ENCODE data around the gene CEMIP.
A peak's percentile ranks its signal among the peaks of the same experiment; 100 is the strongest.

The CEMIP gene, protein sequence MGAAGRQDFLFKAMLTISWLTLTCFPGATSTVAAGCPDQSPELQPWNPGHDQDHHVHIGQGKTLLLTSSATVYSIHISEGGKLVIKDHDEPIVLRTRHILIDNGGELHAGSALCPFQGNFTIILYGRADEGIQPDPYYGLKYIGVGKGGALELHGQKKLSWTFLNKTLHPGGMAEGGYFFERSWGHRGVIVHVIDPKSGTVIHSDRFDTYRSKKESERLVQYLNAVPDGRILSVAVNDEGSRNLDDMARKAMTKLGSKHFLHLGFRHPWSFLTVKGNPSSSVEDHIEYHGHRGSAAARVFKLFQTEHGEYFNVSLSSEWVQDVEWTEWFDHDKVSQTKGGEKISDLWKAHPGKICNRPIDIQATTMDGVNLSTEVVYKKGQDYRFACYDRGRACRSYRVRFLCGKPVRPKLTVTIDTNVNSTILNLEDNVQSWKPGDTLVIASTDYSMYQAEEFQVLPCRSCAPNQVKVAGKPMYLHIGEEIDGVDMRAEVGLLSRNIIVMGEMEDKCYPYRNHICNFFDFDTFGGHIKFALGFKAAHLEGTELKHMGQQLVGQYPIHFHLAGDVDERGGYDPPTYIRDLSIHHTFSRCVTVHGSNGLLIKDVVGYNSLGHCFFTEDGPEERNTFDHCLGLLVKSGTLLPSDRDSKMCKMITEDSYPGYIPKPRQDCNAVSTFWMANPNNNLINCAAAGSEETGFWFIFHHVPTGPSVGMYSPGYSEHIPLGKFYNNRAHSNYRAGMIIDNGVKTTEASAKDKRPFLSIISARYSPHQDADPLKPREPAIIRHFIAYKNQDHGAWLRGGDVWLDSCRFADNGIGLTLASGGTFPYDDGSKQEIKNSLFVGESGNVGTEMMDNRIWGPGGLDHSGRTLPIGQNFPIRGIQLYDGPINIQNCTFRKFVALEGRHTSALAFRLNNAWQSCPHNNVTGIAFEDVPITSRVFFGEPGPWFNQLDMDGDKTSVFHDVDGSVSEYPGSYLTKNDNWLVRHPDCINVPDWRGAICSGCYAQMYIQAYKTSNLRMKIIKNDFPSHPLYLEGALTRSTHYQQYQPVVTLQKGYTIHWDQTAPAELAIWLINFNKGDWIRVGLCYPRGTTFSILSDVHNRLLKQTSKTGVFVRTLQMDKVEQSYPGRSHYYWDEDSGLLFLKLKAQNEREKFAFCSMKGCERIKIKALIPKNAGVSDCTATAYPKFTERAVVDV (N-terminal part only)

DNA sequence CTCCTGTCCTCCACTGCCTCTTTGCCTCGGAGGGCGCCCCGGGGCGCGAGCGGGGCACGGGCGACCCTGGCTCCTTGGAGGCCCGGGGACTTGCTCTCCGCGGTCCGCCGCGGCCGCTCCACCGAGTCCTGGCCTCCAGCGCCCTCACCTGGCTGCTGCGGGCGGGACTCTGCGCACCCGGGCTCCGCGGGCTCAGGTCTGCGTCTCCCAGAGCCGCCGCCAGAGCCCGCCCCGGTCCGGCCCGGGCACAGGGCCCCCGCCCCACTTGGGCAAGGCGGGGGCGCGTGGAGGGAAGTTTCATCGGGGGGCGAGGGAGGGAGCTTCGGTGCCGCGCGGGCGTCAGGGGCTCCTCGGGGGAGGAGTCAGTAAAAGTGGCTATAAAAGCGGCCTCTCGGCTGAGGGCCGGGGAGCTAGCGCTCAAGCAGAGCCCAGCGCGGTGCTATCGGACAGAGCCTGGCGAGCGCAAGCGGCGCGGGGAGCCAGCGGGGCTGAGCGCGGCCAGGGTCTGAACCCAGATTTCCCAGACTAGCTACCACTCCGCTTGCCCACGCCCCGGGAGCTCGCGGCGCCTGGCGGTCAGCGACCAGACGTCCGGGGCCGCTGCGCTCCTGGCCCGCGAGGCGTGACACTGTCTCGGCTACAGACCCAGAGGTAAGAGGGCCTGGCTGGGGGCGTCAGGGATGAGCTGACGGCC, at the start of gene CEMIP:
Gene CEMIP (plus strand): TSS at position 407 of the 694 bp plus-strand sequence. CDS start 94,510 bp downstream, outside the sequence.
- DNase-seq = peak; percentile 59

GRCh38 chr15:80730387-80730786, 48.8 kb upstream of the CEMIP start:
- no peak for DNase-seq

DNA sequence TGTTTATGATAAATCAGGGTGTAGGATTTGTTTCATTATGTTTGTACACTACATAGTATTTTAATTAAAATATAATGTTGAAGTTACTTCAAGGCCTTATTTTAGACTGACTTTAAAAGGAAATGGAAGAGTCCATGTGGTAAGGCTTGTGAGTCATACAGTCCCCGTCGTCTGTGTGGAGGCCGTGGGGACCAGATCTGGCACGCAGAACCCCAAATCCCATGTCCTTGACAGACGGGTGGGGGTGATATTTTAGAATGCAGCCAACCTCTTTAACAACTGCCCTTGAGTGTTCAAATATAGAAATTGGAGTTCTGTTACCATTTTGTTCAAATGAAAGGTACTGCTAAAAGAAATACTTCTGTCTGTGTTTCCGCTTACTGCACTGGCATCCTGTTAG, 48.2 kb upstream of the CEMIP start:
- DNase-seq = no peak

- DNase-seq = no peak
Measured at GRCh38 chr15:80732167-80732566, 47.0 kb upstream of the CEMIP start.

DNA sequence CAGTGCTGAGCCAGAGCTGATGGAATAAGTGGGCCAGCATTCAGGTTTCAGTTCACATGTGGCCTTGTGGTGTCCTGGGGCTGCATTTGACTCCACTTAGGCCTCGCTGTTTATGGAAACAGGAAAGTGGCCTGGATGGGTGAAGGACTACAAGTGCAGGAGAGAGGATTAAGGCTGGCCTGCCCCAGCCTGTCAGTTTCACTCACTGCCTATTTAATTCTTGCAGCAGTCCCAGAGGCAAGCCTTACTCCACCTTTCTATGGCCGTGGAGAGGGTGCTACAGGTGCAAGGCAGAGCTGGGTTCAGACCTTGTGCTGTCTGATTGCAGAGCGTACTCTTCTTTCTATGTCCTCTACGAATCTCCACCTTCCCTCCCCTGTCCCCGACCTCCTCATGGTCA, 46.4 kb upstream of the CEMIP start:
- no peak for DNase-seq

GRCh38 chr15:80733460-80733859, 45.7 kb upstream of the CEMIP start:
- no peak for DNase-seq

DNA sequence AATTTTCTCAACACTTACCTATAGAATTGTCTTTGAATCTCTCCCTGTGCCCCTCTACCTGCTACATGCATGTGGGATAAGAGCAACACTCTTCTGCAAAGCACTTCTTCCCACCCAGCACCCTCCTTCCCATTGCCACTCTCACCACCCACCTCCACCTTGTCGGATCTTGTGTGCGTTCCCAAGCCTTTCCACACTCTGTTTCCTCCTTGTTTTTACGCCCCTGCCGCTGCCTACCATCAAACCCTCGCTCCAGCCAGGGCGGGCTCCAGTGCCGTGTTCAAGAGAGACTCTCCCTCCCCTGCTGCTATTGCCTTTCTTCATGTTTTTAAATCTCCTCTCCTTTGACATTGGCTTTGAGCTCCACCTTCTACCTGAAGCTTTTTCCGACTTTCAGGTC, 43.8 kb upstream of the CEMIP start:
- DNase-seq = no peak

GRCh38 chr15:80736560-80736959, 42.6 kb upstream of the CEMIP start:
- no peak for DNase-seq

DNA sequence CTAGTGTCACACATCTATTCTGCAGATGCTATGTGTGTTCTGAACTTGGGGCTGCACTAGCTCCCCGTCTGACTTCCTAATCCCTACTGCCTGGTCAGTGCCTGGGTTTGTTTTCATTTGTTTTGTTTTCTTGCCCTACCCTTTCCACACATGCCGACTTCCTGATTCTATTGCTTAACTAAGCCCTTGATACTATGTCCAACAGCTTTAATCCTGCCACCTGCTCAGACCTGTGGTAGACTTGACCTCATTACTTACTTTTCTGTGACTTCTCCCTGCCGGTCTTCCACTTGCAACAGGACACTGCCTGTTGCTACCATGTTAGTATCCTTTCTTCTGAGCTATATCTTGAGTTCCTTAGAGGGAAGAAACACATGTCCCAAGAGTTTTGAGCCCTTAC, 39.3 kb upstream of the CEMIP start:
- DNase-seq = no peak

DNA sequence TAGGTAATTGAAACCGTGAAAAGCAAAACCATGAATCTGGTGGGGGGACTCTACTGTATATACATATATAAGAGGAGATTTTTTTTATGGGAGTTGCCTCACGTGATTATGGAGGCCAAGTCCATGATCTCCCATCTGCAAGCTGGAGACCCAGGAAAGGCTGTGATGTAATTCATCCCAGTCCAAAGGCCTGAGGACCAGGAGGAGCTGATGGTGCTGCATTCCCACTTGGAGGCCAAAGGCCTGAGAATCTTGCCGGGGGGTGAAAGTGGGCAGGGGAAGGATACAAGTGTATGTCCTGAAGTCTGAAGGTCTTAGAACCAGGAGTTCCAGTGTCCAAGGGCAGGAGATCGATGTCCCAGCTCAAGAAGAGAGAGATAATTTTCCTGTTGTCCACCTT, 37.1 kb upstream of the CEMIP start:
- DNase-seq = no peak

GRCh38 chr15:80743189-80743833, 35.9 kb upstream of the CEMIP start:
- no peak for DNase-seq

DNA sequence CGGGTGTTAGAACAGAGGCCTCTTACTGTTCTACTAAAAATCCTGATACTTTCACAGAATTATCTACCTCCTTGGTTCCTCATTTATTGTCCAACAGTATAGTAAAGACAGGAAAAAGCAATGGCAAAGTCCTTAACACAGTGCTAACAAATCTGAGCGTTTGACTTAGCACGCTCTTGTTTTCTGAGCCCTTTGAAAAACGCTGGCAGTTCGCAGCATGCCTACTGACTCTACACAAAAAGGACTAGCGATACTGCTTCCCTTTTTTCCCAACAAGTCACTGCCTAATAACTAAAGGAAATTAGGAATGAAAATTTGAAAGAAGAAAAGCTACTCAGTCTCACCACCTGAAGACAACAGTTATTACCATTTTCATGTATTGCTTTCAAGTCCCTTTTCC, 34.8 kb upstream of the CEMIP start:
- DNase-seq = no peak

- no peak for DNase-seq
Measured at GRCh38 chr15:80744826-80745225, 34.3 kb upstream of the CEMIP start.

GRCh38 chr15:80745888-80746287, 33.3 kb upstream of the CEMIP start:
- DNase-seq = no peak

- DNase-seq = no peak
Measured at GRCh38 chr15:80747317-80748053, 31.7 kb upstream of the CEMIP start.

GRCh38 chr15:80749589-80749988, 29.6 kb upstream of the CEMIP start:
- no peak for DNase-seq

DNA sequence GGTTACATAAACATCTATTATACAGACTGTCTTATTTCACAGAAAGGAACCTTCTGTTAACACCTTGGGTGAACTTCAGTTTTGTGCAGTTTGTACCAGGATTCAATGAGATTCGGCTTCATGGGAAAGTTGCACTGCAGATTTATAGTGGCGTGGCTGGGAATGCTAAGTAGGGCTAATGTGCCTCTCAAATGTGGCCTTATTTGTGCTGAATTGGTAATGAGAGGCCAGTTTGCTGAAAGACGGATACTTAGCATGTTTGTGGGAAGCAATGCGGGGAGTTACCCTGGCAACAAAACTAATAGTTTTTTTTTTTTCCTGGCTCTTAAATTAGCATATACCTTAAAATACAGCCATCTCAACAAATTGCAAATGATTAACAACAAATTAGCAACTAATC, 28.6 kb upstream of the CEMIP start:
- DNase-seq = no peak

DNA sequence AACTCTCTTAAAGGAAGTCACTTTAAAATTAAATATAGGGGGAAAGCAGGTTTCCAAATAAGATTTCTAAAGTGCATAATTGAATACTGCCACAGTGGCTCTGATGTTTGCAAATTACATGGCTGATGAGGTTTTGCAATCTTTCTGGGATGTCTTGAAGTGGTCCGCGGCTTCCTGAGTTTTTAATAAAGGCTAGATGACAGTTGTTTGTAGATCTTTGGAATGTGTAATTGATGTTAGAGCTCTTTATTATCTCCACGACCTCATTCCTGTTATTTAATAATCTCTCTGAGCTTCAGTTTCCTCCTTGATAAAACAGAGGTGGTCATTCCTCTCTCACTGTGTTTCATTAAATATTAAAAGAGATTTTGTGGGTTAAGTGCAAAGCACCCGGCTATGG, 27.0 kb upstream of the CEMIP start:
- no peak for DNase-seq

GRCh38 chr15:80753161-80753560, 26.0 kb upstream of the CEMIP start:
- DNase-seq = no peak

- no peak for DNase-seq
Measured at GRCh38 chr15:80754014-80754413, 25.2 kb upstream of the CEMIP start.

DNA sequence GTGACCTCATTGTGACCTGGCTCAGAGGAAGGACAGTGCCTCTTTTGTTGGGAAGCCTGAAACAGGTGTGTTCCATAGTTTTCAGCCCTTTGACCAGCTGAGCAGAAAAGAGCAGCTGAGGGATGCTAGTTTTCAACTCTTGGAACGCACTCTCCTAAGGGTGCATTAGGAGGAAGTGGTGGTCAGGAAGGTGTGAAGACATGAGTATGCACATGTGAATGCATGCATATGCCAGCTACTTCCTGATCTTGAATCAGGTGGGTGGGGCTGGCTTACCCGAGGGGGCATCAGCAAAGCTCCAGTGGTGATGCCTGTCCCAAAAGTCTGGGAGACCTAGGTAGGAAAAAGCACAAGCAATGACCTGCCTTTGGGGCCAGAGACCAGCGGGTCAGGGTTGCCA, 23.3 kb upstream of the CEMIP start:
- no peak for DNase-seq

Measured in stimulated activated CD4-positive, alpha-beta T cell treated with anti-CD3 and anti-CD28 coated beads, Interleukin-4, amount 100 ng/mL, for 1 hour (primary cell).